Stimulated activated CD8-positive, alpha-beta memory T cell treated with anti-CD3 and anti-CD28 coated beads, Interleukin-4, amount 100 ng/mL, for 24 hours (primary cell): ENCODE results near the gene PAN2.
"Not testable (repeated sequence)": the region's sequence is repeated elsewhere in the genome, so short reads cannot be mapped to it uniquely, and the experiment has no call there.

Experiments
- DNase-seq: peaks from one replicate; pipeline ENCODE4 v3.0.0-alpha.2; 2020; ENCODE audit warnings: low read depth

The PAN2 gene

DNA sequence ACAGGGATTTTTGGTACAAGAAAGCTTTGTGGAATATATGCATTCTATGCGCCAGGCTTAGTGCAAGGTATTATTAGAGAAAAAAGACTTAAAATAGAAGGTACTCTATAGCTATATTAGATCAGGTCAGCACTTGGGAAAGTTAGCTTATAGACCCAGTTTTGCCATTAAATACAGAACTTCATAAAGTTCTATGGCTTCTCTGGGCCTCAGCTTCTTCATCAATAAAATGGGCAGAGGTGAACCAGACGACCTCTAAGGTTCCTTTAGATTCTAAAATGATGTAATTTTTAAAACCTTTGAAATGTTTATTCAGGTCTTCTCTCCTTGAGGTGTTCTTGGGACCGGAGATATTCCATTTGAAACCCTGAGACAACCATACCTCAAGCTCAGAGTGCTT, 25.1 kb downstream of the PAN2 start:
- no peak for DNase-seq

- no peak for DNase-seq
These were observed 26.4 kb downstream of the PAN2 start for GRCh38 chr12:56307221-56307965.

GRCh38 chr12:56304872-56305590, 28.8 kb downstream of the PAN2 start:
- DNase-seq: no peak

DNA sequence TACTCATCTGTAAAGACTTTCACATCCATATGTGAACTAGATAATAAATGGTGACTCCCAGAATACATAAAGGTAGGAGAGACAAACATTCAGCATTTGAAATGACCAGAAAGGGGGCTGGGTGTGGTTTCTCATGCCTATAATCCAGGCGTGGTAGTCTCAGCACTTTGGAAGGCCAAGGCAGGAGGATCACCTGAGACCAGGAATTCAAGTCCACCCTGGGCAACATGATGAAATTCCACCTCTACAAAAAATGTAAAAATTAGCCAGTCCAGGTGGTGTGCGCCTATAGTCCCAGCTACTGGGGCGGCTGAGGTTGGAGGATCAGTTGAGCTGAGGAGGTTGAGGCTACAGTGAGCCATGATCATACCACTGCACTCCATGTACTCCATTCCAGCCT, 29.5 kb downstream of the PAN2 start:
- no peak for DNase-seq

GRCh38 chr12:56300644-56301464, 32.9 kb downstream of the PAN2 start:
- DNase-seq: no peak

DNA sequence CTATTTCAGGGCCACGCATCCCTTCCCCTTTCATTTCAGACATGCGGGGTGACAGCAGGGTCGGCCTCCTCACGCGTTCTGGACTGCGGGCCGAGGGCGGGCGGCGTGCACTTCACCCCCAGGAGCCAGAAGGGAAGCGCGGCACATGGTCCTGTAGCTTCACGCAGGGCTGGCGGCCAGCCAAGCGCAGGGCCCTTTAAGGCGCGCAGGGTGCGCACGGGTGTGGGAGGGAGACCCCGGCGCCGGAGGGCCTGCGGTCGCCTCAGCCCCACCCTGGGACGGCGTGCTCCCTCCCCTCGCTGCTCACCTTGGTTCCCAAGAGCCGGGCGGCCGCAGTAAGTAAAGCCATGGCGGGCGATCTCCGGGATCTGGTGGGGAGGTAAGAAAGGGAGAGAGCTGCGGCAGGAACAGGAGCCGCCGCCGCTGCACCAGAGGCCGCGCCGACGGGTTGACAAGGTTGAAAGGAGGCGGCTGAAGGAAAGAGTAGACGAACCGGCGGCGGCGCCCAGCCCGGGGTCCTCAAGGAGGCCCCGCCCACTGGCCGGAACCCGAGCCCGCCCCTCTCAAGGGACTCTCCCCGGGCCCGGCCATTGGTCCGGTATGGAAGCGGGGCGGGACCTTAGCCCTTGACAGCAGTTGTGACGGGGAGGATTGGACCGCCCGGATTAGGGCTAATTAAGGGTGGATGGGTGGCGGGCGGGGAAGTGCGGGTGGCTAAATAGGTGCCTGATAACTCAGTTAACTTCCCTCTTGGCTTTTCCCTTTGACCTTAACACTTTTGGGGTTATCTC, 33.8 kb downstream of the PAN2 start, which contains the start of gene CS:
Gene CS (minus strand): TSS at position 478 of the 791 bp plus-strand sequence. CDS start 129 bp downstream, at position 349.
- peak; percentile 99 for DNase-seq

DNA sequence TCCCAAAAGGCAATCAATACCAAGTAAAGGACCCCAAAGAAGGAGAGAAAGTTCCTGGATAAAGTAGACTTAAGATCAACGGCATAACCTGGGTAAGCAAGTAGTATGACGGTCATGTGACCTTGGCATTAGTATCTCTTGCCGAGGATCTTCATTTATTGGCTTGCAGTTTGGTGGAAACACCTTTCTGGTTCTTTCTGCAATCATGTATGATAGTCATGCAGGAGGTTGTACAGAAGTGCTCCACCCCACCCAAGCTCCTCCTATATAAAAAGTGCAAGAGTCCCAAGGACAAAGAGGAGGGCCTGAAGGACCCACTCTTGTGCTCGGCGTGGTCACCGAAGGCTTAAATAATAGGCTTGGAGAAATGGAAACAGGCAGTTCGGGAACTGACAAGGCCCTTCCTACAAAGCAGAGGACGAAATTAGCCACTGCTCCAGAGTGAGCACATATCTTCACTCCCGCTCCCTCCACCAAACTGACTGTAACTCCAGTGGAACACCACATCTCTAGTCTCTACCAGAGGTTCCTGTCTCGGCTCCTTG, 34.4 kb downstream of the PAN2 start:
- no peak for DNase-seq

DNA sequence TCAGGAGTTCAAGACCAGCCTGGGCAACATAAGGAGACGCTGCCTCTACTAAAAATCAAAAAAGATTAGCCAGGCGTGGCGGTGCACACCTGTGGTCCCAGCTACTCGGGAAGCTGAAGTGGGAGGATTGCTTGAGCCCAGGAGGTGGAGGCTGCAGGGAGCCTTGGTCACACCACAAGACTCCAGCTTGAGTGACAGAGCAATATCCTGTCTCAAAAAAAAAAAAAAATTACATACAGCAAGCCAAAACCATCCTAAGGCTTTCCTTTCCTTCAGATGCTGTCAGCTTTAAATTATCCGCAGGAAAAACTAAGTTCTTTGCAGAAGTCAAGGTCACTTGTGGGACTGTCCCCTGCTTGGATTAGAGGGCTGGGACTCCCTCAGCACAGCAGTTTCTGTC, 35.0 kb downstream of the PAN2 start:
- DNase-seq: no peak

DNA sequence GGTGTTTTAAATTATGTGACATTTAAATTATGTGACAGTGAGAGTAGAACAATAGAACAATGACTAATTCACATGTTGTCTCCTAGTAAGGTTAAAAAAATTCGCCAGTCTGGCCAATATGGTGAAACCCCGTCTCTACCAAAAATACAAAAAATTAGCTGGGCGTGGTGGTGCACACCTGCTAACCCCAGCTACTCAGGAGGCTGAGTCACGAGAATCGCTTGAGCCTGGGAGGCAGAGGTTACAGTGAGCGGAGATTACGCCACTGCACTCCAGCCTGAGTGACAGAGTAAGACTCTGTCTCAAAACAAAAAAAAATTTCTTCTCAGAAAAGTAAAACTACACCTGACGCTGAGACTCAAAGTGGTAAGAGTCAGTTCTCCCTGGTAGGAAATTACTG, 36.4 kb downstream of the PAN2 start:
- no peak for DNase-seq

- no peak for DNase-seq
These were observed 37.5 kb downstream of the PAN2 start for GRCh38 chr12:56296295-56296694.

DNA sequence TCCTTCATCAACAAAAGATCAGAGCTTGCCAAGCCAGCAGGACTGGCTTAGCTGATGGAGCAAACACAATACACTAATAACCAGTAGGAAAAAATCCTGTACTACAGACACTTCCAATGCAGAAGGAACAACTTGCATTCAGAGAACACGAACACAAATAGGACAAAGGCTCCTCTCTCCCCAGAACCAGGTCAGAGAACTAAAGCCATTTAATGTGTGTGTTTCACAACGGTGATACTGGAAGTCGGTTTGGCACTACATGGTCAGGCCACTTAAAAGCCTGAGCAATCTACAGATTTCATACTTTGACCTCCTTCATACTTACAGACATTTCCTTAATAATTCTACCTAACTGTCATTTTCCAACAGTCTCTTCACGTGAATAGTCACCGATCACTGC, 40.0 kb downstream of the PAN2 start:
- no peak for DNase-seq

DNA sequence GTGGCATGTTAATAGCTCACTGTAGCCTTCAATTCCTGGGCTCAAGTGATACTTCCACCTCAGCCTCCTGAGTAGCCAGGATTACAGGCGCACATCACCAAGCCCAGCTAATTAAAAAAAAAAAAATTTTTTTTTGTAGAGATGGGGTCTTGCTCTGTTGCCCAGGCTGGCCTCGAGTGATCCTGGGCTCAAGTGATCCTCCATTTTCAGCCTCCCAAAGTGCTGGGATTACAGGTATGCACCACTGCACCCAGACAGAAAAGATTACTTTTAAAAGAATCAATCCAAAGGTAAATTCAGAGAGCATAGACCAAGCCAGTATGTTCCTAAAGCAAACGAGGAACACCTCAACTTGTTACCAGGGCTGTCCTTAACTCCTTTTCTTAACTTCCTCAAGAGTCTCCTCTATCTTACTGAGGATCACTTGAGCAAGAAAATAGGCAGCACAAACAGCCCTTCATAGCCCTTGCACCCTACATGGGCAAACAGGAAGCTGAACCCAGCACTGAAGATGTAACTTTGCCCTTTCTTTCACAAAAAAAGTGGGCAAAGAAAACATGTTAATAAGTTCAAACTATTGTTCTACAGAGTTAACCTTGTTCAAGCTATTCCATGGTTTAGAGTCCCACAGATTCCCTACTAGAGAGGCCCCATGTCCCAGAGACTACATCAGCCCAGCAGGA, 45.0 kb downstream of the PAN2 start:
- no peak for DNase-seq

- no peak for DNase-seq
These were observed 47.6 kb downstream of the PAN2 start for GRCh38 chr12:56286044-56286830.

DNA sequence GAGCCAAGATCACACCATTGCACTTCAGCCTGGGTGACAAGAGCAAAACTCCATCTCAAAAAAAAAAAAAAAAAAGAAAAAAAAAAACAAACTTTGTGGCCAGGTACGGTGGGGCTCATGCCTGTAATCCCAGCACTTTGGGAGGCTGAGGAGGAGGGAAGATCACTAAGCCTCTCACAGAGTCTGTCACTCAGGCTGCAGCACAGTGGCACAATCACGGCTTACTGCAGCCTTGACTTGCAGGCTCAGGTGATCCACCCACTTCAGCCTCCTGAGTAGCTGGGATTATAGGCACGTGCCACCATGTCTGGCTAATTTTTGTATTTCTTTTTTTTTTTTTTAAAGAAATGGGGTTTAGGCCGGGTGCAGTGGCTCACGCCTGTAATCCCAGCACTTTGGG, 49.5 kb downstream of the PAN2 start:
- DNase-seq: not testable (repeated sequence)

- DNase-seq: no peak
These were observed 51.2 kb downstream of the PAN2 start for GRCh38 chr12:56282579-56282978.

- no peak for DNase-seq
These were observed 51.8 kb downstream of the PAN2 start for GRCh38 chr12:56282030-56282429.

DNA sequence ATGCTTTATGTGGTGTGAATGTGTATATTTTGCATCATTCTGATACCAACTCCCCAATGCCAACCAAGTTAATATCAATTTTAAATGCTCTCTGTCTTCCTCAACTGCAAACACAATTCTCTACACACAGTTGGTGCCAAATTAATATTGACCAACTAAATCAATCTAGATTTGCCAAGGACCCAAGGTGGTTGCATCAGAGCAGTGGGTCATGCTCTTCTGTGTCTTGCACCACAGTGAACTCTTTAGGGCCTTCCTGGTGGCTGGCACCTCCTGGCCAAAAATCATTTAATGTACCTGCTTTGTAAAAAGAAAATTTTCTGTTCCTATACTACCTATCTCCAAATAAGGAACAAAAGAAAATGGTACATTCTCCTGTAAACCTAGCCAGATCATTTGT, 53.0 kb downstream of the PAN2 start:
- DNase-seq: no peak

DNA sequence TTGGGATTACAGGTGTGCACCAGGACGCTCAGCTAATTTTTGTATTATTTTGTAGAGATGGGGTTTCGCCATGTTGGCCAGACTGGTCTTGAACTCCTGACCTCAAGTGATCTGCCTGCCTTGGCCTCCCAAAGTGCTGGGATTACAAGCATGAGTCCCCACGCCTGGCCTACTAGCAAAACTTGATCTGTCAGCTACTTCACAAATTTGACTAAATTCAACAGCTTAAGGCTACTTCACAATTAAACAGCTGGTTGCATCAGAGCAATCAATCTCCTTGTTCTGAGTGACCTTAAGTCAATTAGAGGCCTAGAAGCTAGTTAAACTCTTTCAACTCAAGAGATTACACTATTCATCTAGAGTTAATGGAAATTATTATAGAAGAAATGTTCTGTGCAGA, 54.9 kb downstream of the PAN2 start:
- DNase-seq: no peak

- no peak for DNase-seq
These were observed 59.5 kb downstream of the PAN2 start for GRCh38 chr12:56274299-56274698.

- not testable (repeated sequence) for DNase-seq
These were observed 61.3 kb downstream of the PAN2 start for GRCh38 chr12:56272468-56272867.
